Keratinocyte (primary cell): ENCODE data around the gene SCUBE2. TPM values are rescaled to one million over a fixed set of nuclear protein-coding genes. Genes with fewer than 3 reads are reported as not detected.

ENCODE experiments used
- DNase-seq: peaks from one replicate; pipeline ENCODE4 v3.0.0-alpha.2; 2011; ENCODE audit warnings: low read depth, missing footprints, low spot score
- FAIRE-seq: peaks from 2 replicates; lab custom pipeline; 2011; peaks lifted over from hg19 to GRCh38; lab: Jason Lieb, UNC
- H2AFZ ChIP-seq: 2 replicates; pipeline ENCODE4 v1.6.0; 2012; ENCODE audit warnings: low read length, control low read depth, inconsistent platforms; ENCODE audit not compliant: control insufficient read depth
- H3K27ac ChIP-seq: 2 replicates; pipeline ENCODE4 v1.5.1; 2011; ENCODE audit warnings: low read length; ENCODE audit not compliant: control insufficient read depth, insufficient read depth
- H3K27me3 ChIP-seq: 3 replicates; pipeline ENCODE4 v1.6.0; 2011; ENCODE audit warnings: low read length; ENCODE audit not compliant: control insufficient read depth, insufficient read depth; ENCODE audit errors: extremely low read depth
- H3K36me3 ChIP-seq, 2 experiments: 2 replicates in 1 of 2; 3 replicates in 1 of 2; pipeline ENCODE4 v1.5.1; 2011; ENCODE audit warnings: low read length in 2 of 2, mild to moderate bottlenecking in 1 of 2; ENCODE audit not compliant: control insufficient read depth in 2 of 2, insufficient read depth in 2 of 2; ENCODE audit errors: extremely low read depth in 1 of 2
- H3K4me1 ChIP-seq: 3 replicates; pipeline ENCODE4 v1.5.1; 2011; ENCODE audit warnings: low read length; ENCODE audit not compliant: control insufficient read depth, insufficient read depth; ENCODE audit errors: extremely low read depth
- H3K4me2 ChIP-seq: 3 replicates; pipeline ENCODE4 v1.6.0; 2011; ENCODE audit warnings: low read depth, low read length; ENCODE audit not compliant: control insufficient read depth, insufficient read depth; ENCODE audit errors: extremely low read depth
- H3K4me3 ChIP-seq, 3 experiments: fragments of 200-600 bp in 1 of 3; sonication (generic) in 1 of 3; 2 replicates in 2 of 3; 3 replicates in 1 of 3; pipeline ENCODE4 v1.5.1; 2011 to 2016; ENCODE audit warnings: low read length in 3 of 3, mild to moderate bottlenecking in 3 of 3, control low read depth in 2 of 3, inconsistent platforms in 1 of 3, low read depth in 1 of 3, mixed read lengths in 1 of 3, mixed run types in 1 of 3, moderate library complexity in 1 of 3; ENCODE audit not compliant: control insufficient read depth in 2 of 3, insufficient read depth in 2 of 3; ENCODE audit errors: extremely low read depth in 1 of 3
- H3K79me2 ChIP-seq: 2 replicates; pipeline ENCODE4 v1.6.0; 2012; ENCODE audit warnings: low read length; ENCODE audit not compliant: control insufficient read depth, insufficient read depth
- H3K9ac ChIP-seq: 3 replicates; pipeline ENCODE4 v1.6.0; 2011; ENCODE audit warnings: low read length; ENCODE audit not compliant: control insufficient read depth, insufficient read depth; ENCODE audit errors: extremely low read depth
- H3K9me1 ChIP-seq: 3 replicates; pipeline ENCODE4 v1.6.0; 2011; ENCODE audit warnings: low read length; ENCODE audit not compliant: control insufficient read depth, insufficient read depth; ENCODE audit errors: extremely low read depth
- H3K9me3 ChIP-seq: 2 replicates; pipeline ENCODE4 v1.5.1; 2012; ENCODE audit warnings: low read depth, low read length; ENCODE audit not compliant: control insufficient read depth
- H4K20me1 ChIP-seq: 3 replicates; pipeline ENCODE4 v1.6.0; 2011; ENCODE audit warnings: low read length; ENCODE audit not compliant: control insufficient read depth, insufficient read depth; ENCODE audit errors: extremely low read depth
- EZH2 ChIP-seq: IDR thresholded peaks from one replicate; pipeline ENCODE4 v1.6.1; 2012; ENCODE audit warnings: inconsistent platforms, mild to moderate bottlenecking, low read length, moderate library complexity
- dilution Hi-C: fragments of 300-500 bp; cut with MboI; formaldehyde crosslinking; loops from one replicate; pipeline ENCODE4 v1.7.0; 2020; ENCODE audit warnings: low sequenced_read_pairs; ENCODE audit not compliant: extremely low pct_ligation_motif_present
- polyA plus RNA-seq, 5 experiments: library from polyadenylated mRNA; depleted of rRNA in 3 of 5; stranded (reverse) in 3 of 5; stranded (forward) in 1 of 5; unstranded in 1 of 5; fragments of >200 nt; gene quantifications; 1 replicate in 1 of 5; 2 replicates in 3 of 5; 3 replicates in 1 of 5; pipeline versions ENCODE4 v1.2.1 to v1.2.3, GENCODE V29; 2011 to 2012; ENCODE audit warnings: missing spikeins in 2 of 5, low read depth in 1 of 5, low replicate concordance in 1 of 5
- TF ChIP-seq, protein P1 (sequence below), 3 experiments: IDR thresholded peaks in 1 of 3; conservative IDR thresholded peaks in 1 of 3; optimal IDR thresholded peaks in 1 of 3; 2 replicates in 2 of 3; 3 replicates in 1 of 3; pipeline versions ENCODE3 to v1.5.1; 2011; ENCODE audit warnings: low read length in 3 of 3, mild to moderate bottlenecking in 3 of 3, moderate library complexity in 2 of 3, control low read depth in 1 of 3, inconsistent platforms in 1 of 3; ENCODE audit not compliant: insufficient read depth in 2 of 3; ENCODE audit errors: extremely low read depth in 1 of 3

SCUBE2 gene
- polyA plus RNA-seq, 1 donor (not counting 4 experiments of a cell fraction or from before 2014, with no cell fraction given): 1.5 TPM

DNA sequence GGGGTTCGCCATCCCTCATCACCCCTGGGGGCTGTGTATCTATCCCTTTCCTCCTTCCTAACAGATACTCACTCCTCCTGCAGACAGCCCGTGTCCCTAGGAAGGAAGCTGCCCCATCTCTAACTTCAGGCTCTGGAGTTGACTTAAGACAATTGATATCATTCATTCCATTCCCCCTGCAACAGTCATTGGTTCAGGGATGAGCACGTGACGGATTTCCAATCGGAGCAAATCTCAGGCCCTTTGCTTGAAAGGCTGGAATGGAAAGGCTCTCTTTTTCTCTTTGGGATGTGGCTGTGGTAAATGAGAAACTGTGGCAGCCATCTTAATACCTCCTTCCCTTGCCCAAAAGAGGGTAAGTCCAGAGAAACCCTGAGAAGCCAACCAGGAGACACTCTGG is 5.0 kb upstream of the SCUBE2 start:
- dilution Hi-C loops: no loop called here
- Histone ChIP-seq H3K9me3 (no peaks in the 10 kb centered on the region), H3K9ac (no peak overlapping the region), H3K27me3 (peaks cover 7% of the 10 kb centered on the region), H4K20me1 (no peaks in the 10 kb centered on the region), H3K36me3 (no peaks in the 10 kb centered on the region), H3K4me1 (no peaks in the 10 kb centered on the region), H2AFZ (no peak overlapping the region), H3K27ac (no peak overlapping the region), H3K4me2 (no peak overlapping the region), H3K4me3 (no peak overlapping the region), H3K79me2 (no peaks in the 10 kb centered on the region), H3K9me1 (no peaks in the 10 kb centered on the region)
- TF ChIP-seq, protein P1, sequence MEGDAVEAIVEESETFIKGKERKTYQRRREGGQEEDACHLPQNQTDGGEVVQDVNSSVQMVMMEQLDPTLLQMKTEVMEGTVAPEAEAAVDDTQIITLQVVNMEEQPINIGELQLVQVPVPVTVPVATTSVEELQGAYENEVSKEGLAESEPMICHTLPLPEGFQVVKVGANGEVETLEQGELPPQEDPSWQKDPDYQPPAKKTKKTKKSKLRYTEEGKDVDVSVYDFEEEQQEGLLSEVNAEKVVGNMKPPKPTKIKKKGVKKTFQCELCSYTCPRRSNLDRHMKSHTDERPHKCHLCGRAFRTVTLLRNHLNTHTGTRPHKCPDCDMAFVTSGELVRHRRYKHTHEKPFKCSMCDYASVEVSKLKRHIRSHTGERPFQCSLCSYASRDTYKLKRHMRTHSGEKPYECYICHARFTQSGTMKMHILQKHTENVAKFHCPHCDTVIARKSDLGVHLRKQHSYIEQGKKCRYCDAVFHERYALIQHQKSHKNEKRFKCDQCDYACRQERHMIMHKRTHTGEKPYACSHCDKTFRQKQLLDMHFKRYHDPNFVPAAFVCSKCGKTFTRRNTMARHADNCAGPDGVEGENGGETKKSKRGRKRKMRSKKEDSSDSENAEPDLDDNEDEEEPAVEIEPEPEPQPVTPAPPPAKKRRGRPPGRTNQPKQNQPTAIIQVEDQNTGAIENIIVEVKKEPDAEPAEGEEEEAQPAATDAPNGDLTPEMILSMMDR (optimal IDR thresholded peaks at IDR 0.05 in 1 of 3, IDR thresholded peaks at IDR 0.05 in 1 of 3, conservative IDR thresholded peaks at IDR 0.05 in 1 of 3; ENCODE audit: extremely low read depth in 1 of 3, insufficient read depth in 2 of 3, low read length in 3 of 3): no peak
- no peak for TF ChIP-seq EZH2
- FAIRE-seq (no peak), DNase-seq (no peak)

DNA sequence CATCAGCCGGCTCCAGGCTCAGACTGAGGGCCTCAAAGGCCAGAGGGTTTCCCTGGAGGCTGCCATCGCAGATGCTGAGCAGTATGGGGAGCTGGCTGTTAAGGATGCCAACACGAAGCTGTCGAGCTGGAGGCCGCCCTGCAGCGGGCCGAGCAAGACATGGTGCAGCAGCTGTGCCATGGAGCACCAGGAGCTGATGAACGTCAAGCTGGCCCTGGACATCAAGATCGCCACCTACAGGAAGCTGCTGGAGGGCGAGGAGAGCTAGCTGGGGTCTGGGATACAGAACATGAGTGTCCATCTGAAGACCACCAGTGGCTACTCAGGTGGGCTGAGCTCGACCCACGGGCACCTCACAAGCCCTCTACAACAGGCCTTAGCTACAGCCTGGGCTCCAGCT is 4.0 kb upstream of the SCUBE2 start:
- no peak for FAIRE-seq

More for the DNA sequence above, 4.0 kb upstream of the SCUBE2 start:
- Histone ChIP-seq H4K20me1 (no peaks in the 10 kb centered on the region), H3K4me2 (no peak overlapping the region), H3K27ac (no peak overlapping the region), H3K9me3 (no peaks in the 10 kb centered on the region), H3K9ac (no peak overlapping the region), H3K4me1 (no peaks in the 10 kb centered on the region), H3K27me3 (peaks cover 15% of the 10 kb centered on the region), H3K79me2 (no peaks in the 10 kb centered on the region), H2AFZ (no peak overlapping the region), H3K4me3 (no peak overlapping the region), H3K9me1 (no peaks in the 10 kb centered on the region), H3K36me3 (no peaks in the 10 kb centered on the region)
- TF ChIP-seq EZH2: no peak
- TF ChIP-seq, protein P1 (optimal IDR thresholded peaks at IDR 0.05 in 1 of 3, IDR thresholded peaks at IDR 0.05 in 1 of 3, conservative IDR thresholded peaks at IDR 0.05 in 1 of 3; ENCODE audit: extremely low read depth in 1 of 3, insufficient read depth in 2 of 3, low read length in 3 of 3): peak in 2 of 3 experiments; percentile 9 to 32
- no peak for DNase-seq
- dilution Hi-C loops: no loop called here
